Naive thymus-derived CD4-positive, alpha-beta T cell (primary cell): ENCODE measurements around the gene ATF7. TPM values are rescaled to one million over a fixed set of nuclear protein-coding genes. Genes with fewer than 3 reads are reported as not detected.
A peak's percentile ranks its signal among the peaks of the same experiment; 100 is the strongest.

Experiments used
- ATAC-seq: fragments of 150-1000 bp; cut with Tn5 transposase; 2 replicates; pipeline ENCODE4 v1.10.0; 2021; ENCODE audit warnings: mild to moderate bottlenecking, moderate library complexity
- CTCF ChIA-PET: fragments of 350-600 bp; sonication (Branson Sonifier 250); formaldehyde crosslinking; loops from one replicate; lab custom pipeline; 2021; ENCODE audit warnings: antibody characterized with exemption; lab: Charles Lee
- POLR2A ChIA-PET: fragments of 350-600 bp; sonication (Branson Sonifier 250); formaldehyde crosslinking; loops from one replicate; lab custom pipeline; 2021; ENCODE audit warnings: antibody characterized with exemption, inconsistent platforms; lab: Charles Lee
- DNase-seq, 9 donors: peaks; one replicate each; pipeline versions ENCODE4 v3.0.0 to v3.0.0-alpha.2; 2020 to 2022; ENCODE audit warnings: mixed read lengths in 1 of 9
- H3K27ac ChIP-seq: one replicate; pipeline ENCODE4 v1.7.0; 2013; ENCODE audit warnings: mild to moderate bottlenecking, low read depth, low read length, moderate library complexity
- H3K27me3 ChIP-seq, 2 donors: one replicate each; pipeline ENCODE4 v1.7.0; 2013; ENCODE audit warnings: low read length in 2 of 2, mild to moderate bottlenecking in 2 of 2, moderate library complexity in 2 of 2; ENCODE audit not compliant: control insufficient read depth in 2 of 2, insufficient read depth in 2 of 2
- H3K36me3 ChIP-seq, 3 experiments: 1 replicate in 2 of 3; 2 replicates in 1 of 3; pipeline ENCODE4 v1.7.0; 2013; ENCODE audit warnings: low read length in 3 of 3, mild to moderate bottlenecking in 3 of 3, moderate library complexity in 1 of 3; ENCODE audit not compliant: insufficient read depth in 3 of 3, control insufficient read depth in 2 of 3
- H3K4me1 ChIP-seq, 2 donors: one replicate each; pipeline ENCODE4 v1.7.0; 2013; ENCODE audit warnings: low read length in 2 of 2, mild to moderate bottlenecking in 2 of 2, moderate library complexity in 1 of 2; ENCODE audit not compliant: control insufficient read depth in 2 of 2, insufficient read depth in 2 of 2
- H3K4me3 ChIP-seq: 2 replicates; pipeline ENCODE4 v1.7.0; 2013; ENCODE audit warnings: mild to moderate bottlenecking, low read length
- H3K9me3 ChIP-seq, 3 experiments: 1 replicate in 2 of 3; 2 replicates in 1 of 3; pipeline ENCODE4 v1.7.0; 2013; ENCODE audit warnings: low read length in 3 of 3; ENCODE audit not compliant: control insufficient read depth in 2 of 3
- H3K27ac Mint-ChIP-seq, 9 donors: one replicate each; pipeline ENCODE4 v1.8.0; 2020 to 2022; ENCODE audit warnings: mixed read lengths in 9 of 9, mild to moderate bottlenecking in 8 of 9, moderate library complexity in 5 of 9, inconsistent platforms in 2 of 9
- H3K27me3 Mint-ChIP-seq, 5 donors: one replicate each; pipeline ENCODE4 v1.8.0; 2021 to 2022; ENCODE audit warnings: mixed read lengths in 5 of 5, mild to moderate bottlenecking in 1 of 5
- H3K36me3 Mint-ChIP-seq, 5 donors: one replicate each; pipeline ENCODE4 v1.8.0; 2020 to 2022; ENCODE audit warnings: mixed read lengths in 5 of 5, mild to moderate bottlenecking in 3 of 5, inconsistent platforms in 1 of 5
- H3K4me1 Mint-ChIP-seq, 7 donors: one replicate each; pipeline ENCODE4 v1.8.0; 2020 to 2022; ENCODE audit warnings: mixed read lengths in 7 of 7, mild to moderate bottlenecking in 3 of 7, inconsistent platforms in 1 of 7
- H3K4me3 Mint-ChIP-seq, 10 donors: one replicate each; pipeline ENCODE4 v1.8.0; 2020 to 2022; ENCODE audit warnings: mild to moderate bottlenecking in 10 of 10, mixed read lengths in 10 of 10, moderate library complexity in 6 of 10, inconsistent platforms in 2 of 10
- H3K9me3 Mint-ChIP-seq, 11 donors: one replicate each; pipeline ENCODE4 v1.8.0; 2020 to 2022; ENCODE audit warnings: mixed read lengths in 11 of 11, mild to moderate bottlenecking in 4 of 11, inconsistent platforms in 1 of 11, moderate library complexity in 1 of 11
- intact Hi-C, 2 donors: fragments of 100-400 bp; cut with micrococcal nuclease; formaldehyde crosslinking; loops; one replicate each; pipeline ENCODE4 v1.15.1; 2023
- polyA plus RNA-seq, 2 donors: library from polyadenylated mRNA; unstranded; fragments of 300-500 nt; fragmentation: Illumina TruSeq; gene quantifications; one replicate each; pipeline ENCODE4 v1.2.3, GENCODE V29; 2021
- total RNA-seq, 6 experiments: library from RNA in 5 of 6; stranded (reverse) in 5 of 6; gene quantifications; 1 replicate in 5 of 6; 2 replicates in 1 of 6; pipeline ENCODE4 v1.2.3 and lab custom pipeline; 2021 to 2026

ATF7 gene
- total and polyA plus RNA-seq, 7 experiments from 2014 or later, result 14.5 to 39.5 (median 29.7) TPM

DNA sequence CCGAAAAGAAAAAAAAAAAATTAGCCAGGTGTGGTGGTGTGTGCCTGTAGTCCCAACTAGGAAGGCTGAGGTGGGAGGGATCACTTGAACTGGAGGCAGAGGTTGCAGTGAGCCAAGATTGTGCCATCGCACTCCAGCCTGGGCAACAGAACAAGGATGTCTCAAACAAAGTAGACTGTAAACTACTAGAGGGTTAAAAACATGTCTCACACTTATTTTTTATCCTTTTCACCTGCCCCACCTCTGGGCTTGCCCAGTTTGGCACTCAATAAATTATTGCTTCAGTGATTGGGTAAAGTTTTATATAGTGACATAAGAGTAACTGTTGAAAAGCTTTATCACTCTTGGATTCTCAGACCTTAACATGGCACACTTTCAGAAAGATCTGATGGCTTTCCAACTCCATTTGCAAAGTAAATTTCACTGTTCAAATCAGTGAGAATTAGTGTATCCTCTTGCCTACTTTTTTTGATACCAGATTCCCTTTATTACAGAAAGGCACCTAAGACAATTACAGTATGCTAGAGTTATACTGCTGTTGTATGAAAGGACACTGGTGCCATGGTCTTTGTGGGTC is 62.6 kb downstream of the ATF7 start:
- peak overlapping the region in 6 of 10 donors; percentile 39 to 74 (median 60) for H3K4me3 Mint-ChIP-seq

DNA sequence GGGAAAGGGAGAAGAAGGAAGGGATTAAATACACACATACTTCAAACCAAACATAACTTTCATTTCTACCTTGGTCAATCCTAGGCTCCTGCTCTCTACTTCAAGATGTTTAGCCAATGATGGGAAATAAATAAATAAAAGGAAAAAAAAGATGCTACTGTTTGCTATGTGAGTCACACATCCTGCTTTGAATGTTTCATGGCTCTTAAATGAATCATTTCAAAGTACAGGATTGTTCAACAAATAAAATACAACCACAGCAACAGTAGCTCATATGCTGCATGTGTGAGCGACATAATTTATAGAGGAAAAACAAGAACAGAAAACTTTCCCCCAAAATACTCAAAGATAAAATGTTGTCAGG is 64.6 kb downstream of the ATF7 start:
- DNase-seq, result no peak
- Histone ChIP-seq H3K4me1 (peaks cover 0 to 38% of the 10 kb centered on the region in 2 donors), H3K36me3 (no peaks in the 10 kb centered on the region), H3K27ac (no peak overlapping the region), H3K9me3 (no peaks in the 10 kb centered on the region), H3K4me3 (no peak overlapping the region), H3K27me3 (no peaks in the 10 kb centered on the region)
- intact Hi-C loops, result no loop called here
- H3K4me3 Mint-ChIP-seq, result peak overlapping the region in 3 of 10 donors; percentile 17 to 72 (median 58)
- H3K4me1 Mint-ChIP-seq, result peaks cover 17 to 78% (median 70%) of the 10 kb centered on the region in 7 donors
- ChIA-PET POLR2A (no interaction called here), CTCF (no interaction called here)
- H3K27me3 Mint-ChIP-seq, result no peaks in the 10 kb centered on the region
- H3K27ac Mint-ChIP-seq, result peak overlapping the region in 3 of 9 donors; percentile 13 to 78 (median 26)
- H3K9me3 Mint-ChIP-seq, result no peaks in the 10 kb centered on the region
- peaks cover 0 to 14% (median 8%) of the 10 kb centered on the region in 5 donors for H3K36me3 Mint-ChIP-seq
- no peak for ATAC-seq

More for the DNA sequence above, 62.6 kb downstream of the ATF7 start:
- no peaks in the 10 kb centered on the region for H3K27me3 ChIP-seq
- H3K9me3 Mint-ChIP-seq, result no peaks in the 10 kb centered on the region
- no peak overlapping the region for H3K4me3 ChIP-seq
- H3K9me3 ChIP-seq, result no peaks in the 10 kb centered on the region
- POLR2A ChIA-PET, result interaction anchor here (2.0 kb wide), 1 partner anchor 60 kb away, joined by 4 read pairs; no protein-coding TSS in a partner anchor
- H3K27ac ChIP-seq, result no peak overlapping the region
- H3K36me3 ChIP-seq, result no peaks in the 10 kb centered on the region
- CTCF ChIA-PET, result no interaction called here
- DNase-seq, result no peak
- peak overlapping the region in 5 of 9 donors; percentile 14 to 81 (median 25) for H3K27ac Mint-ChIP-seq
- peaks cover 0 to 14% (median 8%) of the 10 kb centered on the region in 5 donors for H3K36me3 Mint-ChIP-seq
- intact Hi-C loops, result no loop called here
- no peak for ATAC-seq
- peaks cover 0 to 46% of the 10 kb centered on the region in 2 donors for H3K4me1 ChIP-seq
- no peaks in the 10 kb centered on the region for H3K27me3 Mint-ChIP-seq
- H3K4me1 Mint-ChIP-seq, result peaks cover 15 to 85% (median 74%) of the 10 kb centered on the region in 7 donors

DNA sequence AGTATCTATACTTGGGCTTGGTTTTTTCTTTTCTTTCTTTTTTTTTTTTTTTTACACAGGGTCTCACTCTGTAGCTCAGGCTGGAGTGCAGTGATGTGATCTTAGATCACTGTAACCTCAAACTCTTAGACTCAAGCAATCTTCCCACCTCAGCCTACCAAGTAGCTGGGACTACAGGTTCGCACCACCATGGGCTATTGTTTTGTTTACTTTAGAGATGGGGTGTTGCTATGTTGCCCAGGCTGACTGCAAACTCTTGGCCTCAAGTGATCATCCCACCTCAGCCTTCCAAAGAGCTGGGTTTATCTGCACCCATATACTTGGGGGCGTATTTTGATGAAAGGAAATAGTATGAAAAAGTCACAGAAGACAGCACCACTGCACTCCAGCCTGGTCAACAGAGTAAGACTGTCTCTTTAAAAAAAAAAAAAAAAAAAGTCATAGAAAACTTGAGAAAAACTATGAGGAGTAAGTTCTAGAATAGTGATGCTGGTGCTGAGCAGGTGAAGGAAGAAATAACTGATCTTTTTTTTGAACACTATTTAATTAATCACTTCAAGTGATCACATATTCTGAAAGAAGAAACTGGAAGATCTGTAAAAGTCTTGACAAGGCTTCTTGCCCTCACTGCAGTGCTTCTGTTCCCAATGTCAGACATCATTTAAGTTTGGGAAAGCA is 65.1 kb downstream of the ATF7 start:
- POLR2A ChIA-PET, result no interaction called here
- H3K4me1 Mint-ChIP-seq, result peaks cover 17 to 73% (median 65%) of the 10 kb centered on the region in 7 donors
- CTCF ChIA-PET, result interaction anchor here (0.7 kb wide), 1 partner anchor 37 kb away, joined by 4 read pairs; no protein-coding TSS in a partner anchor

DNA sequence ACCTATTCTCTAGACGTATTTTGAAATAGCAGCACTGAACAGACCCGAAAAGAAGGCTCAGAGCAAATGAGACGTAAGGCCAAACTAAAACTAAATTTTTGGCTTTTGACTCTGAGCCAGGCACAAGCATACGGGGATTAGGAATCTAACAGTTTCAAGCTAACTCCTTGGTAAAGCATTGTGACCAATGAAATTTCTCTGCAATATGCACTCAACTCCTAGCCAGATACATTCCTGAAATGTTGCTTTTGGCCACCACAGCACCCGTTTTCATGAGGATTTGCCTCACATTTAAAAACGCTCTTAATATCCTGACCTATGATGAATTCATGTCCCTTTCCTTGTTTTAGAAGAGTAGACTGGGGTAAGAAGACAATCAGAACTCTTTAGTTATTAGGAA is 65.8 kb downstream of the ATF7 start:
- Histone ChIP-seq H3K4me1 (peaks cover 0 to 31% of the 10 kb centered on the region in 2 donors), H3K27ac (no peak overlapping the region), H3K27me3 (no peaks in the 10 kb centered on the region), H3K4me3 (no peak overlapping the region), H3K36me3 (no peaks in the 10 kb centered on the region), H3K9me3 (no peaks in the 10 kb centered on the region)
- DNase-seq (no peak), ATAC-seq (no peak)
- Mint-ChIP-seq H3K36me3 (peaks cover 0 to 12% (median 8%) of the 10 kb centered on the region in 5 donors), H3K27me3 (no peaks in the 10 kb centered on the region), H3K27ac (no peak overlapping the region), H3K9me3 (no peaks in the 10 kb centered on the region), H3K4me1 (peaks cover 13 to 67% (median 60%) of the 10 kb centered on the region in 7 donors), H3K4me3 (no peak overlapping the region)
- intact Hi-C loops, result no loop called here
- ChIA-PET POLR2A (no interaction called here), CTCF (interaction anchor here (0.6 kb wide), 1 partner anchor 979 kb away, joined by 5 read pairs; no protein-coding TSS in a partner anchor)

More for the DNA sequence above, 65.1 kb downstream of the ATF7 start:
- DNase-seq (no peak), ATAC-seq (no peak)
- H3K27me3 ChIP-seq, result no peaks in the 10 kb centered on the region
- no peak overlapping the region for H3K27ac ChIP-seq
- intact Hi-C loops, result no loop called here
- H3K36me3 Mint-ChIP-seq, result peaks cover 0 to 14% (median 8%) of the 10 kb centered on the region in 5 donors
- peaks cover 0 to 34% of the 10 kb centered on the region in 2 donors for H3K4me1 ChIP-seq
- no peaks in the 10 kb centered on the region for H3K27me3 Mint-ChIP-seq
- no peak overlapping the region for H3K4me3 ChIP-seq
- H3K36me3 ChIP-seq, result no peaks in the 10 kb centered on the region
- peak overlapping the region in 1 of 10 donors; percentile 72 for H3K4me3 Mint-ChIP-seq
- peak overlapping the region in 3 of 9 donors; percentile 26 to 78 (median 49) for H3K27ac Mint-ChIP-seq
- no peaks in the 10 kb centered on the region for H3K9me3 ChIP-seq
- no peaks in the 10 kb centered on the region for H3K9me3 Mint-ChIP-seq

DNA sequence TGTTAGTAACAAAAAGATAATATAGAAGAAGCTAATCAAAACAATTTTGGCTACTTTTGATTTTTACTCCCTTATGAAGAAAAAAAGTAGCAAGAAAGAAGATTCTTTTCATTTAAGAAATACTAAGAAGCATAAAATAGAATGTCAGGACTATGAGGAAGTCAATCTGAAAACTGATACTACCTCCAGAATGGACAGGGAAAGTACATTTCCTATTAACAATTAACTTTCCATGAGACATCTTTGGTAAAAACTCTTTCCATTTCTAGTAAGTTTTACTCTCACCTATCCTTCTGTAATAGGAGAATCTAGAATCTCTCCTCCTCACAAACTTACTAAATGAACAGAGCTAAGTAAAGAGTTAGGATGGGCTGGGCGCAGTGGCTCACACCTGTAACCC is 67.6 kb downstream of the ATF7 start:
- Mint-ChIP-seq H3K4me1 (peaks cover 4 to 51% (median 45%) of the 10 kb centered on the region in 7 donors), H3K4me3 (no peak overlapping the region), H3K27me3 (no peaks in the 10 kb centered on the region), H3K36me3 (peaks cover 0 to 12% (median 7%) of the 10 kb centered on the region in 5 donors), H3K27ac (peak overlapping the region in 2 of 9 donors; percentile 33 to 71), H3K9me3 (no peaks in the 10 kb centered on the region)
- DNase-seq, result no peak
- Histone ChIP-seq H3K4me1 (peaks cover 0 to 16% of the 10 kb centered on the region in 2 donors), H3K4me3 (no peak overlapping the region), H3K9me3 (no peaks in the 10 kb centered on the region), H3K27me3 (no peaks in the 10 kb centered on the region), H3K36me3 (no peaks in the 10 kb centered on the region), H3K27ac (no peak overlapping the region)
- ATAC-seq, result no peak
- POLR2A ChIA-PET, result no interaction called here
- CTCF ChIA-PET, result interaction anchor here (0.7 kb wide), 1 partner anchor 404 kb away, joined by 3 read pairs; no protein-coding TSS in a partner anchor
- intact Hi-C loops, result no loop called here

DNA sequence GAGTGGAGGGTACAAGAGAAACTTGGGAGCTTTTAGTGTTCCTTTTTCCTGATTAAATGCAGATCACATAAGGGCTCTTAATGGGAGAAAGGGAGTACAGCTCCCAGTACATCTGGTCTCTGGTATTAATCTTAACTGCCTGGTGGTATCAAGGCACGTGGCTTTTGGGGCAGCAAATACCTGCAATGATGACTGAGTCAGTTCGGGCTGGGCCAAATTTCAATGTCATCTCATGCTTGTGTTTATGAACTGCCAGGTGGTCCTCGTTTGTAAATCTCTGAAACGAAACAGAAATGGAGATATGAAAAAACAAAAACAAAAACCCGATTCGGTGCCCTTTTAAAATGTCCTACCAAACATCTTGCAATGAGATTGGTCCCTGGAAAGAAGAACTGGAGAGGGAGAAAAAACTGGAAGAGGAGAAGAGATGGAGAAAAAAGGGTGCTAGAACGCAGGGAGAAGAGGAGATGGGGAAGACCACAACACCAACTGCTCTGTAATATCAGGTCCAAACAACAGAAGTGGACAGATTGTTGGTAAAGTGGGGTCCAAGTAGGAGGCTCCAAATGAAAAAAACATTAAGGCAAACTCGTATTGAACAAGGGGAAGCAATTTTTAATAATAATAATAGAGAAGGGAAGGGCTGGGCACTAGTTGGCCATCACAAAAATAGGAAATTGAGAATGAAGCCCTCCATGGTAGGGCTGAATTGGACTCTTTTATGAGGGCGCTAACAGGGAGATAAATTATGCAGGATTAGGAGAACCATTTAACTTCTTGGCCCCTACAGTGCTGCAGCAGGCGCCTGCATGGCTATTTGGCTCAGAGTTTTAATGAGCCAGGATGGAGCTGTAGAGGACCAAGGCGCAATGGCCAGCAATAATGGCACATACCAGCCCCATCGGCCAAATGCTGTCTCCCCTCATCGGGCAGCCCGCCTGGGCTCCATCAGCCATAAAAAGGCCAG is 73.5 kb downstream of the ATF7 start:
- H3K4me1 Mint-ChIP-seq, result peaks cover 2 to 30% (median 20%) of the 10 kb centered on the region in 7 donors
- Histone ChIP-seq H3K27me3 (no peaks in the 10 kb centered on the region), H3K4me3 (no peak overlapping the region), H3K36me3 (peaks cover 0 to 22% (median 4%) of the 10 kb centered on the region in 3 experiments), H3K9me3 (no peaks in the 10 kb centered on the region), H3K27ac (no peak overlapping the region), H3K4me1 (no peaks in the 10 kb centered on the region)
- peak overlapping the region in 4 of 9 donors; percentile 37 to 55 (median 50) for H3K27ac Mint-ChIP-seq
- no peaks in the 10 kb centered on the region for H3K9me3 Mint-ChIP-seq
- DNase-seq, result no peak
- POLR2A ChIA-PET, result interaction anchor here (0.8 to 1.0 kb wide), 2 partner anchors 16 to 437 kb away, joined by 3 to 4 read pairs; no protein-coding TSS in a partner anchor
- intact Hi-C loops, result no loop called here
- H3K27me3 Mint-ChIP-seq, result no peaks in the 10 kb centered on the region
- CTCF ChIA-PET, result no interaction called here
- H3K4me3 Mint-ChIP-seq, result peak overlapping the region in 1 of 10 donors; percentile 23
- peaks cover 0 to 27% (median 5%) of the 10 kb centered on the region in 5 donors for H3K36me3 Mint-ChIP-seq
- no peak for ATAC-seq
